ENCODE results near the gene C9orf153.

- TF ChIP-seq CTCF (IDR thresholded peaks at IDR 0.05) (0 out of 2 replicates have a peak, but pooled peaks have one; percentile 20), ZFX (IDR thresholded peaks at IDR 0.05; ENCODE audit: borderline replicate concordance) (no peak)
Observed at GRCh38 chr9:86287013-86287412, 27.6 kb upstream of the C9orf153 start.

Data from 22Rv1 (cell line).